ENCODE measurements around the gene TMEM219. TPM values are rescaled to one million over a fixed set of nuclear protein-coding genes. Genes with fewer than 3 reads are reported as not detected.
"Not testable (repeated sequence)": the region's sequence is repeated elsewhere in the genome, so short reads cannot be mapped to it uniquely, and the experiment has no call there.

Gene TMEM219
- total RNA-seq, 4 donors from 2014 or later, result 118 to 143 (median 130) TPM

DNA sequence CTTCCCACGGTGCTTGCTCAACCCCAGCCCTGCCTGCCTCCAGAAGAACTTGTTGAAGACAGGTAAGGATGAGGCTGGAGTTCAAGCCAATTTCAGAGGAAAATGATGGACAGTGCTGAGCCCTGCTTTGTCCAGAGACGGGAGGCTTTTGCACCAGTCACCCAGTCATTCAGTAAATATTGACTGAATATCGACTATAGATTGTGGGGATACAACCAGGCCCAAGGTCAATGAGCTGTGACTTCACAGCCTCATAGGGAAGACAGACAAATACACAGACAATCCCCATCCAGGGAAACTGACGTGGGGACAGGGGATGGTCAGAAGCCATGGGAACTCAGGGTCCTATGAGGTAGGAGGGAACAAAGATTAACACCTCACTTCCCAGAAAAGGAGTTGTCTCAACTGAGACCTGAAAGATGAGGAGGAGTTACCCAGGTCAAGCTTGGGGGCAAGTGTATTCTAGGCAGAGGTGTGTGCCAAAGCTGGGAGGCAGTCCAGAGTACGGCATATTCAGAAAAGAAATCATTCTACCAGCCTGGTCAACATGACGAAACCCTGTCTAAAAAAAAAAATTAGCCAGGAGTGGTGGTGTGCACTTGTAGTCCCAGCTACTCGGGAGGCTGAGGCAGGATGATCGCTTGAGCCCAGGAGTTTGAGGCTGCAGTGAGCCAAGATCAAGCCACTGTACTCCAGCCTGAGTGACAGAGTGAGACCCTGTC, 54.8 kb downstream of the TMEM219 start:
- no peak for DNase-seq (ENCODE audit: low spot score in 2 of 2)
- intact Hi-C loops (cut with DNase I; ENCODE audit: low total_unique reads), result no loop called here
- TF ChIP-seq POLR2A (IDR thresholded peaks at IDR 0.05), result no peak
- TF ChIP-seq, protein P1, sequence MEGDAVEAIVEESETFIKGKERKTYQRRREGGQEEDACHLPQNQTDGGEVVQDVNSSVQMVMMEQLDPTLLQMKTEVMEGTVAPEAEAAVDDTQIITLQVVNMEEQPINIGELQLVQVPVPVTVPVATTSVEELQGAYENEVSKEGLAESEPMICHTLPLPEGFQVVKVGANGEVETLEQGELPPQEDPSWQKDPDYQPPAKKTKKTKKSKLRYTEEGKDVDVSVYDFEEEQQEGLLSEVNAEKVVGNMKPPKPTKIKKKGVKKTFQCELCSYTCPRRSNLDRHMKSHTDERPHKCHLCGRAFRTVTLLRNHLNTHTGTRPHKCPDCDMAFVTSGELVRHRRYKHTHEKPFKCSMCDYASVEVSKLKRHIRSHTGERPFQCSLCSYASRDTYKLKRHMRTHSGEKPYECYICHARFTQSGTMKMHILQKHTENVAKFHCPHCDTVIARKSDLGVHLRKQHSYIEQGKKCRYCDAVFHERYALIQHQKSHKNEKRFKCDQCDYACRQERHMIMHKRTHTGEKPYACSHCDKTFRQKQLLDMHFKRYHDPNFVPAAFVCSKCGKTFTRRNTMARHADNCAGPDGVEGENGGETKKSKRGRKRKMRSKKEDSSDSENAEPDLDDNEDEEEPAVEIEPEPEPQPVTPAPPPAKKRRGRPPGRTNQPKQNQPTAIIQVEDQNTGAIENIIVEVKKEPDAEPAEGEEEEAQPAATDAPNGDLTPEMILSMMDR (IDR thresholded peaks at IDR 0.05), result no peak
- H3K4me3 ChIP-seq (ENCODE audit: low read depth, poor library complexity, severe bottlenecking), result no peak overlapping the region
- WGBS, 2 donors, result 66 to 73% methylated on average over 8 of the region's 8 CpGs

DNA sequence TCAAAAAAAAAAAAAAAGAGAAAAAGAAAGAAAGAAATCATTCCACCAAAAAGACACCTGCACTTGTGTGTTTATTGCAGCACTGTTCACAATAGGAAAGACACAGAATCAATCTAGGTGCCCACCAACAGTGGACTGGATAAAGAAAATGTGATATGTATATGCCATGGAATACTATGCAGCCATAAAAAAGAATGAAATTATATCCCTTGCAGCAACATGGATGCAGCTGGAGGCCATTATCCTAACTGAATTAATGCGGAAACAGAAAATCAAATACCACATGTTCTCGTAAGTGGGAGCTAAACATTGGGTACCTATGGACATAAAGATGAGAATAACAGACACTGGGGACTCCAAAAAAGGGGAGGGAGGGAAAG, 55.4 kb downstream of the TMEM219 start:
- TF ChIP-seq, protein P1 (IDR thresholded peaks at IDR 0.05), result no peak
- no peak for TF ChIP-seq POLR2A (IDR thresholded peaks at IDR 0.05)
- 90 to 96% methylated on average over 2 of the region's 2 CpGs for WGBS, 2 donors
- intact Hi-C loops (cut with DNase I; ENCODE audit: low total_unique reads), result no loop called here
- H3K4me3 ChIP-seq (ENCODE audit: low read depth, poor library complexity, severe bottlenecking), result no peak overlapping the region
- no peak for DNase-seq (ENCODE audit: low spot score in 2 of 2)

DNA sequence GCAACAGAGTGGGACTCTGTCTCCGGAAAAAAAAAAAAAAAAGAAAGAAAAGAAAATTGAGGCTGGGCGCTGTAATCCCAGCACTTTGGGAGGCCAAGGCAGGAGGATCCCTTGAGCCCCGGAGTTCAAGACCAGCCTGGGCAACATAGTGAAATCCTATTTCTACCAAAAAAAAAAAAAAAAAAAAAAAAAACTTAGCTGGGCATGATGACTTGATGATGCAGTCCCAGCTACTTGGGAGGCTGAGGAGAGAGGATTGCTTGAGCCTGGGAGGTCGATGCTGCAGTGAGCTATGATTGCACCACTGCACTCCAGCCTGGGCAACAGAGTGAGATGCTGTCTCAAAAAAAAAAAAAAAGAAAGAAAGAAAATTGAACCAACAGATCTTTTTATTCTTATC, 56.1 kb downstream of the TMEM219 start:
- H3K4me3 ChIP-seq (ENCODE audit: low read depth, poor library complexity, severe bottlenecking); DNase-seq (ENCODE audit: low spot score in 2 of 2); intact Hi-C loops (cut with DNase I; ENCODE audit: low total_unique reads): not testable (repeated sequence)
- WGBS, 2 donors, result 88 to 94% methylated on average over 4 of the region's 4 CpGs

- H3K4me3 ChIP-seq (ENCODE audit: low read depth, poor library complexity, severe bottlenecking), result no peak overlapping the region
- intact Hi-C loops (cut with DNase I; ENCODE audit: low total_unique reads), result no loop called here
- WGBS, 2 donors, result 64 to 66% methylated on average over 4 of the region's 4 CpGs
- TF ChIP-seq POLR2A (IDR thresholded peaks at IDR 0.05), result no peak
- TF ChIP-seq, protein P1 (IDR thresholded peaks at IDR 0.05), result no peak
- DNase-seq (ENCODE audit: low spot score in 2 of 2), result no peak
Observed at GRCh38 chr16:30018731-30019158, 56.9 kb downstream of the TMEM219 start.

Other genes with a start within 250 kb of the TMEM219 start
- gene C16orf54, start 216.1 kb upstream of the TMEM219 start, total RNA-seq, result 1 to 10 TPM in 1 of 4 donors, under 1 TPM in 1, not detected in 2; 0.27 to 1.1 TPM
- gene ZG16, start 183.8 kb upstream of the TMEM219 start, total RNA-seq, result not detected
- gene KIF22, start 171.3 kb upstream of the TMEM219 start, total RNA-seq, result 10 to 100 TPM; 36.8 to 81.2 (median 44.9) TPM
- gene MAZ, start 155.6 kb upstream of the TMEM219 start, total RNA-seq, result 100 to 1,000 TPM in 1 of 4 donors, 10 to 100 TPM in 3; 62.1 to 101 (median 84.8) TPM
- gene PRRT2, start 149.9 kb upstream of the TMEM219 start, total RNA-seq, result 1 to 10 TPM in 3 of 4 donors, not detected in 1; 1.1 to 3.6 (median 1.4) TPM
- 10 to 100 TPM; 28.0 to 33.5 (median 32.1) TPM for gene PAGR1, start 145.9 kb upstream of the TMEM219 start, total RNA-seq
- gene MVP, start 141.6 kb upstream of the TMEM219 start, total RNA-seq, result 10 to 100 TPM; 58.2 to 94.1 (median 70.4) TPM
- gene CDIPT, start 98.9 kb upstream of the TMEM219 start, total RNA-seq, result 100 to 1,000 TPM in 3 of 4 donors, 10 to 100 TPM in 1; 83.4 to 122 (median 108) TPM
- 100 to 1,000 TPM in 1 of 4 donors, 1 to 10 TPM in 3; 1.4 to 100 (median 3.1) TPM for gene SEZ6L2, start 62.5 kb upstream of the TMEM219 start, total RNA-seq
- gene ASPHD1, start 61.6 kb upstream of the TMEM219 start, total RNA-seq, result not detected
- 10 to 100 TPM; 19.7 to 34.4 (median 26.0) TPM for gene KCTD13, start 35.9 kb upstream of the TMEM219 start, total RNA-seq
- gene TAOK2, start 11.8 kb downstream of the TMEM219 start, total RNA-seq, result 10 to 100 TPM; 35.5 to 47.9 (median 38.1) TPM
- 10 to 100 TPM; 13.7 to 28.9 (median 21.5) TPM for gene HIRIP3, start 33.5 kb downstream of the TMEM219 start, total RNA-seq
- 100 to 1,000 TPM in 1 of 4 donors, 10 to 100 TPM in 3; 40.9 to 157 (median 61.8) TPM for gene INO80E, start 34.2 kb downstream of the TMEM219 start, total RNA-seq
- gene DOC2A, start 48.9 kb downstream of the TMEM219 start, total RNA-seq, result 1 to 10 TPM in 1 of 4 donors, under 1 TPM in 2, not detected in 1; 0.21 to 2.6 (median 0.69) TPM
- not detected for gene C16orf92, start 61.1 kb downstream of the TMEM219 start, total RNA-seq
- gene TLCD3B, start 69.2 kb downstream of the TMEM219 start, total RNA-seq, result not detected
- gene ALDOA, start 103.7 kb downstream of the TMEM219 start, total RNA-seq, result 100 to 1,000 TPM; 836 to 988 (median 910) TPM
- gene PPP4C, start 113.9 kb downstream of the TMEM219 start, total RNA-seq, result 10 to 100 TPM; 53.3 to 75.4 (median 67.4) TPM
- gene TBX6, start 129.8 kb downstream of the TMEM219 start, total RNA-seq, result 1 to 10 TPM; 2.6 to 7.2 (median 3.8) TPM
- 100 to 1,000 TPM; 185 to 351 (median 229) TPM for gene YPEL3, start 134.1 kb downstream of the TMEM219 start, total RNA-seq
- 10 to 100 TPM in 3 of 4 donors, 1 to 10 TPM in 1; 7.4 to 15.2 (median 11.6) TPM for gene GDPD3, start 151.5 kb downstream of the TMEM219 start, total RNA-seq
- gene MAPK3, start 161.1 kb downstream of the TMEM219 start, total RNA-seq, result 10 to 100 TPM; 39.6 to 62.3 (median 49.6) TPM
- 10 to 100 TPM; 16.7 to 44.4 (median 27.0) TPM for gene CORO1A, start 221.5 kb downstream of the TMEM219 start, total RNA-seq
- 100 to 1,000 TPM in 3 of 4 donors, 10 to 100 TPM in 1; 87.6 to 199 (median 147) TPM for gene BOLA2B, start 231.6 kb downstream of the TMEM219 start, total RNA-seq
- 10 to 100 TPM; 22.1 to 68.1 (median 45.3) TPM for gene SLX1A, start 231.8 kb downstream of the TMEM219 start, total RNA-seq
- gene SULT1A3, start 237.2 kb downstream of the TMEM219 start, total RNA-seq, result 10 to 100 TPM in 2 of 4 donors, 1 to 10 TPM in 2; 2.0 to 19.3 (median 11.3) TPM